ENCODE data around the gene SLC25A43. TPM values are rescaled to one million over a fixed set of nuclear protein-coding genes. Genes with fewer than 3 reads are reported as not detected.

Gene SLC25A43
- total and polyA plus RNA-seq, 9 of the 15 experiments (the other 6 are each of a cell fraction or from before 2014, with no cell fraction given), result 1.3 to 8.4 (median 4.0) TPM

GRCh38 chrX:119488749-119489148 is 89.6 kb downstream of the SLC25A43 start (continued):
- TF ChIP-seq, protein P1, sequence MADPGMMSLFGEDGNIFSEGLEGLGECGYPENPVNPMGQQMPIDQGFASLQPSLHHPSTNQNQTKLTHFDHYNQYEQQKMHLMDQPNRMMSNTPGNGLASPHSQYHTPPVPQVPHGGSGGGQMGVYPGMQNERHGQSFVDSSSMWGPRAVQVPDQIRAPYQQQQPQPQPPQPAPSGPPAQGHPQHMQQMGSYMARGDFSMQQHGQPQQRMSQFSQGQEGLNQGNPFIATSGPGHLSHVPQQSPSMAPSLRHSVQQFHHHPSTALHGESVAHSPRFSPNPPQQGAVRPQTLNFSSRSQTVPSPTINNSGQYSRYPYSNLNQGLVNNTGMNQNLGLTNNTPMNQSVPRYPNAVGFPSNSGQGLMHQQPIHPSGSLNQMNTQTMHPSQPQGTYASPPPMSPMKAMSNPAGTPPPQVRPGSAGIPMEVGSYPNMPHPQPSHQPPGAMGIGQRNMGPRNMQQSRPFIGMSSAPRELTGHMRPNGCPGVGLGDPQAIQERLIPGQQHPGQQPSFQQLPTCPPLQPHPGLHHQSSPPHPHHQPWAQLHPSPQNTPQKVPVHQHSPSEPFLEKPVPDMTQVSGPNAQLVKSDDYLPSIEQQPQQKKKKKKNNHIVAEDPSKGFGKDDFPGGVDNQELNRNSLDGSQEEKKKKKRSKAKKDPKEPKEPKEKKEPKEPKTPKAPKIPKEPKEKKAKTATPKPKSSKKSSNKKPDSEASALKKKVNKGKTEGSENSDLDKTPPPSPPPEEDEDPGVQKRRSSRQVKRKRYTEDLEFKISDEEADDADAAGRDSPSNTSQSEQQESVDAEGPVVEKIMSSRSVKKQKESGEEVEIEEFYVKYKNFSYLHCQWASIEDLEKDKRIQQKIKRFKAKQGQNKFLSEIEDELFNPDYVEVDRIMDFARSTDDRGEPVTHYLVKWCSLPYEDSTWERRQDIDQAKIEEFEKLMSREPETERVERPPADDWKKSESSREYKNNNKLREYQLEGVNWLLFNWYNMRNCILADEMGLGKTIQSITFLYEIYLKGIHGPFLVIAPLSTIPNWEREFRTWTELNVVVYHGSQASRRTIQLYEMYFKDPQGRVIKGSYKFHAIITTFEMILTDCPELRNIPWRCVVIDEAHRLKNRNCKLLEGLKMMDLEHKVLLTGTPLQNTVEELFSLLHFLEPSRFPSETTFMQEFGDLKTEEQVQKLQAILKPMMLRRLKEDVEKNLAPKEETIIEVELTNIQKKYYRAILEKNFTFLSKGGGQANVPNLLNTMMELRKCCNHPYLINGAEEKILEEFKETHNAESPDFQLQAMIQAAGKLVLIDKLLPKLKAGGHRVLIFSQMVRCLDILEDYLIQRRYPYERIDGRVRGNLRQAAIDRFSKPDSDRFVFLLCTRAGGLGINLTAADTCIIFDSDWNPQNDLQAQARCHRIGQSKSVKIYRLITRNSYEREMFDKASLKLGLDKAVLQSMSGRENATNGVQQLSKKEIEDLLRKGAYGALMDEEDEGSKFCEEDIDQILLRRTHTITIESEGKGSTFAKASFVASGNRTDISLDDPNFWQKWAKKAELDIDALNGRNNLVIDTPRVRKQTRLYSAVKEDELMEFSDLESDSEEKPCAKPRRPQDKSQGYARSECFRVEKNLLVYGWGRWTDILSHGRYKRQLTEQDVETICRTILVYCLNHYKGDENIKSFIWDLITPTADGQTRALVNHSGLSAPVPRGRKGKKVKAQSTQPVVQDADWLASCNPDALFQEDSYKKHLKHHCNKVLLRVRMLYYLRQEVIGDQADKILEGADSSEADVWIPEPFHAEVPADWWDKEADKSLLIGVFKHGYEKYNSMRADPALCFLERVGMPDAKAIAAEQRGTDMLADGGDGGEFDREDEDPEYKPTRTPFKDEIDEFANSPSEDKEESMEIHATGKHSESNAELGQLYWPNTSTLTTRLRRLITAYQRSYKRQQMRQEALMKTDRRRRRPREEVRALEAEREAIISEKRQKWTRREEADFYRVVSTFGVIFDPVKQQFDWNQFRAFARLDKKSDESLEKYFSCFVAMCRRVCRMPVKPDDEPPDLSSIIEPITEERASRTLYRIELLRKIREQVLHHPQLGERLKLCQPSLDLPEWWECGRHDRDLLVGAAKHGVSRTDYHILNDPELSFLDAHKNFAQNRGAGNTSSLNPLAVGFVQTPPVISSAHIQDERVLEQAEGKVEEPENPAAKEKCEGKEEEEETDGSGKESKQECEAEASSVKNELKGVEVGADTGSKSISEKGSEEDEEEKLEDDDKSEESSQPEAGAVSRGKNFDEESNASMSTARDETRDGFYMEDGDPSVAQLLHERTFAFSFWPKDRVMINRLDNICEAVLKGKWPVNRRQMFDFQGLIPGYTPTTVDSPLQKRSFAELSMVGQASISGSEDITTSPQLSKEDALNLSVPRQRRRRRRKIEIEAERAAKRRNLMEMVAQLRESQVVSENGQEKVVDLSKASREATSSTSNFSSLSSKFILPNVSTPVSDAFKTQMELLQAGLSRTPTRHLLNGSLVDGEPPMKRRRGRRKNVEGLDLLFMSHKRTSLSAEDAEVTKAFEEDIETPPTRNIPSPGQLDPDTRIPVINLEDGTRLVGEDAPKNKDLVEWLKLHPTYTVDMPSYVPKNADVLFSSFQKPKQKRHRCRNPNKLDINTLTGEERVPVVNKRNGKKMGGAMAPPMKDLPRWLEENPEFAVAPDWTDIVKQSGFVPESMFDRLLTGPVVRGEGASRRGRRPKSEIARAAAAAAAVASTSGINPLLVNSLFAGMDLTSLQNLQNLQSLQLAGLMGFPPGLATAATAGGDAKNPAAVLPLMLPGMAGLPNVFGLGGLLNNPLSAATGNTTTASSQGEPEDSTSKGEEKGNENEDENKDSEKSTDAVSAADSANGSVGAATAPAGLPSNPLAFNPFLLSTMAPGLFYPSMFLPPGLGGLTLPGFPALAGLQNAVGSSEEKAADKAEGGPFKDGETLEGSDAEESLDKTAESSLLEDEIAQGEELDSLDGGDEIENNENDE (IDR thresholded peaks at IDR 0.05; ENCODE audit: low read depth, low read length), result no peak
- no peak for TF ChIP-seq PHTF2 (CRISPR knock-in tag; IDR thresholded peaks at IDR 0.05)
- no peak for TF ChIP-seq LEF1 (IDR thresholded peaks at IDR 0.05)
- TF ChIP-seq FOXK2 (conservative IDR thresholded peaks at IDR 0.05 in 1 of 2, IDR thresholded peaks at IDR 0.05 in 1 of 2; ENCODE audit: low read depth in 2 of 2), result no peak
- no peak for TF ChIP-seq RB1 (IDR thresholded peaks at IDR 0.05; ENCODE audit: low read depth)
- TF ChIP-seq, protein P2, sequence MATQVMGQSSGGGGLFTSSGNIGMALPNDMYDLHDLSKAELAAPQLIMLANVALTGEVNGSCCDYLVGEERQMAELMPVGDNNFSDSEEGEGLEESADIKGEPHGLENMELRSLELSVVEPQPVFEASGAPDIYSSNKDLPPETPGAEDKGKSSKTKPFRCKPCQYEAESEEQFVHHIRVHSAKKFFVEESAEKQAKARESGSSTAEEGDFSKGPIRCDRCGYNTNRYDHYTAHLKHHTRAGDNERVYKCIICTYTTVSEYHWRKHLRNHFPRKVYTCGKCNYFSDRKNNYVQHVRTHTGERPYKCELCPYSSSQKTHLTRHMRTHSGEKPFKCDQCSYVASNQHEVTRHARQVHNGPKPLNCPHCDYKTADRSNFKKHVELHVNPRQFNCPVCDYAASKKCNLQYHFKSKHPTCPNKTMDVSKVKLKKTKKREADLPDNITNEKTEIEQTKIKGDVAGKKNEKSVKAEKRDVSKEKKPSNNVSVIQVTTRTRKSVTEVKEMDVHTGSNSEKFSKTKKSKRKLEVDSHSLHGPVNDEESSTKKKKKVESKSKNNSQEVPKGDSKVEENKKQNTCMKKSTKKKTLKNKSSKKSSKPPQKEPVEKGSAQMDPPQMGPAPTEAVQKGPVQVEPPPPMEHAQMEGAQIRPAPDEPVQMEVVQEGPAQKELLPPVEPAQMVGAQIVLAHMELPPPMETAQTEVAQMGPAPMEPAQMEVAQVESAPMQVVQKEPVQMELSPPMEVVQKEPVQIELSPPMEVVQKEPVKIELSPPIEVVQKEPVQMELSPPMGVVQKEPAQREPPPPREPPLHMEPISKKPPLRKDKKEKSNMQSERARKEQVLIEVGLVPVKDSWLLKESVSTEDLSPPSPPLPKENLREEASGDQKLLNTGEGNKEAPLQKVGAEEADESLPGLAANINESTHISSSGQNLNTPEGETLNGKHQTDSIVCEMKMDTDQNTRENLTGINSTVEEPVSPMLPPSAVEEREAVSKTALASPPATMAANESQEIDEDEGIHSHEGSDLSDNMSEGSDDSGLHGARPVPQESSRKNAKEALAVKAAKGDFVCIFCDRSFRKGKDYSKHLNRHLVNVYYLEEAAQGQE (IDR thresholded peaks at IDR 0.05; ENCODE audit: borderline replicate concordance), result 0 out of 2 replicates have a peak, but pooled peaks have one; percentile 29
- TF ChIP-seq, protein P2 (CRISPR knock-in tag; IDR thresholded peaks at IDR 0.05; ENCODE audit: low read depth), result no peak
- no peak for TF ChIP-seq ZNF282 (CRISPR knock-in tag; IDR thresholded peaks at IDR 0.05)
- TF ChIP-seq PTTG1 (tag; IDR thresholded peaks at IDR 0.05; ENCODE audit: low read depth), result no peak
- peak; percentile 87 for TF ChIP-seq ZNF384 (IDR thresholded peaks at IDR 0.05; ENCODE audit: low read depth, low read length)
